Type B pancreatic cell (in vitro differentiated cells): ENCODE measurements around the gene GRIP1. TPM values are rescaled to one million over a fixed set of nuclear protein-coding genes. Genes with fewer than 3 reads are reported as not detected.

ENCODE experiments used
- DNase-seq: peaks from one replicate; pipeline ENCODE4 v3.0.0; 2021; ENCODE audit warnings: mixed read lengths; ENCODE audit not compliant: unreplicated experiment; ENCODE audit errors: extremely low spot score
- H3K27ac Mint-ChIP-seq: 2 replicates; pipeline ENCODE4 v1.8.0; 2021; ENCODE audit warnings: mild to moderate bottlenecking, mixed read lengths
- H3K27me3 Mint-ChIP-seq: 2 replicates; pipeline ENCODE4 v1.8.0; 2021; ENCODE audit warnings: mixed read lengths
- H3K36me3 Mint-ChIP-seq: 2 replicates; pipeline ENCODE4 v1.8.0; 2021; ENCODE audit warnings: mixed read lengths
- H3K4me1 Mint-ChIP-seq: one replicate; pipeline ENCODE4 v1.8.0; 2021; ENCODE audit warnings: mixed read lengths; ENCODE audit not compliant: unreplicated experiment
- H3K4me3 Mint-ChIP-seq: 2 replicates; pipeline ENCODE4 v1.8.0; 2021; ENCODE audit warnings: mild to moderate bottlenecking, mixed read lengths
- H3K9me3 Mint-ChIP-seq: 2 replicates; pipeline ENCODE4 v1.8.0; 2021; ENCODE audit warnings: mixed read lengths
- CTCF ChIP-seq: fragments of 200-600 bp; sonication (generic); conservative IDR thresholded peaks from 2 replicates; pipeline ENCODE4 v1.5.0; 2021; ENCODE audit warnings: antibody characterized with exemption, mild to moderate bottlenecking
- total RNA-seq: library from RNA; stranded (reverse); gene quantifications from 2 replicates; pipeline ENCODE4 v1.2.1, GENCODE V29; 2021; ENCODE audit warnings: low replicate concordance

The GRIP1 gene
- total RNA-seq, 1 donor from 2014 or later: 29.0 TPM

- no peaks in the 10 kb centered on the region for H3K27me3 Mint-ChIP-seq
- no peak overlapping the region for H3K4me3 Mint-ChIP-seq
- no peak for DNase-seq
- no peaks in the 10 kb centered on the region for H3K36me3 Mint-ChIP-seq
- no peaks in the 10 kb centered on the region for H3K9me3 Mint-ChIP-seq
- no peaks in the 10 kb centered on the region for H3K4me1 Mint-ChIP-seq
- no peak overlapping the region for H3K27ac Mint-ChIP-seq
- no peak for TF ChIP-seq CTCF
These were observed 94.2 kb downstream of the GRIP1 start for GRCh38 chr12:66584673-66585072.

GRCh38 chr12:66573605-66574004, 105.3 kb downstream of the GRIP1 start:
- H3K27ac Mint-ChIP-seq: no peak overlapping the region
- H3K9me3 Mint-ChIP-seq: no peaks in the 10 kb centered on the region
- no peak overlapping the region for H3K4me3 Mint-ChIP-seq
- no peaks in the 10 kb centered on the region for H3K27me3 Mint-ChIP-seq
- no peaks in the 10 kb centered on the region for H3K4me1 Mint-ChIP-seq
- peaks cover 3% of the 10 kb centered on the region for H3K36me3 Mint-ChIP-seq
- no peak for DNase-seq
- no peak for TF ChIP-seq CTCF

GRCh38 chr12:66572845-66573244, 106.0 kb downstream of the GRIP1 start:
- Mint-ChIP-seq H3K4me1 (no peaks in the 10 kb centered on the region), H3K27me3 (no peaks in the 10 kb centered on the region), H3K4me3 (no peak overlapping the region), H3K36me3 (peaks cover 3% of the 10 kb centered on the region), H3K9me3 (no peaks in the 10 kb centered on the region), H3K27ac (no peak overlapping the region)
- no peak for TF ChIP-seq CTCF
- DNase-seq: no peak

GRCh38 chr12:66571361-66571915, 107.4 kb downstream of the GRIP1 start:
- Mint-ChIP-seq H3K27me3 (no peaks in the 10 kb centered on the region), H3K36me3 (no peaks in the 10 kb centered on the region), H3K27ac (no peak overlapping the region), H3K4me1 (no peaks in the 10 kb centered on the region), H3K9me3 (no peaks in the 10 kb centered on the region), H3K4me3 (no peak overlapping the region)
- DNase-seq: no peak
- TF ChIP-seq CTCF: no peak

GRCh38 chr12:66563220-66563619, 115.7 kb downstream of the GRIP1 start:
- no peak for TF ChIP-seq CTCF
- H3K27me3 Mint-ChIP-seq: no peaks in the 10 kb centered on the region
- H3K9me3 Mint-ChIP-seq: peaks cover 4% of the 10 kb centered on the region
- no peaks in the 10 kb centered on the region for H3K36me3 Mint-ChIP-seq
- no peak overlapping the region for H3K27ac Mint-ChIP-seq
- no peak for DNase-seq
- no peak overlapping the region for H3K4me3 Mint-ChIP-seq
- no peaks in the 10 kb centered on the region for H3K4me1 Mint-ChIP-seq

- Mint-ChIP-seq H3K9me3 (peaks cover 4% of the 10 kb centered on the region), H3K27ac (no peak overlapping the region), H3K27me3 (no peaks in the 10 kb centered on the region), H3K4me1 (no peaks in the 10 kb centered on the region), H3K36me3 (no peaks in the 10 kb centered on the region), H3K4me3 (no peak overlapping the region)
- DNase-seq: no peak
- TF ChIP-seq CTCF: no peak
These were observed 123.8 kb downstream of the GRIP1 start for GRCh38 chr12:66555113-66555512.
